Tongue (tissue), 2 donors: ENCODE results near the gene KHK. TPM values are rescaled to one million over a fixed set of nuclear protein-coding genes. Genes with fewer than 3 reads are reported as not detected.
"Not testable (repeated sequence)": the region's sequence is repeated elsewhere in the genome, so short reads cannot be mapped to it uniquely, and the experiment has no call there.

ENCODE experiments used
- DNase-seq: peaks from one replicate; pipeline ENCODE4 v3.0.0-alpha.2; 2015
- total RNA-seq: library from RNA; depleted of rRNA; stranded (reverse); fragments of >200 nt; gene quantifications from one replicate; pipeline ENCODE4 v1.2.3, GENCODE V29; 2014

The KHK gene
- total RNA-seq, 1 donor from 2014 or later, result 1.6 TPM

DNA sequence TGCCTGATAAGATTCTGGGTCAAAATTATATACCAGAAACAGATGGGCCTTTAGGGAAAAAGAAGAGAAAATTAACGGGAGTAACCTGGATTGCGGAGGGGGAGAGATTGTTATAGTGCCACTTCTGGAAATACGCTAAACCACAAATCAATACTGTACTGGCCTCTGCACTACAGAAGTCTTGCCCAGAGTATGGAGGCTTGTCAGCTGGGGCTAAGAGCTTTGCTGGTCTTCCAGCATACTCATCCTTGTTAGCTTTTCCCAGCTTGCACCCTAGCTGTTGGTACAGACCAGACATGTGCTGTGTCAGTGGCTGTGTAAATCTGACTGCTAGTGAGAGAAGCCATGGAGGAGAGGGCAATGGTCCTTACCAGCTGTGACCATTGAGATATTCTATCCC lies 26.2 kb upstream of the KHK start:
- DNase-seq, result no peak

GRCh38 chr2:27065128-27065527 lies 21.4 kb upstream of the KHK start:
- no peak for DNase-seq

GRCh38 chr2:27067385-27067784 lies 19.2 kb upstream of the KHK start:
- no peak for DNase-seq

DNA sequence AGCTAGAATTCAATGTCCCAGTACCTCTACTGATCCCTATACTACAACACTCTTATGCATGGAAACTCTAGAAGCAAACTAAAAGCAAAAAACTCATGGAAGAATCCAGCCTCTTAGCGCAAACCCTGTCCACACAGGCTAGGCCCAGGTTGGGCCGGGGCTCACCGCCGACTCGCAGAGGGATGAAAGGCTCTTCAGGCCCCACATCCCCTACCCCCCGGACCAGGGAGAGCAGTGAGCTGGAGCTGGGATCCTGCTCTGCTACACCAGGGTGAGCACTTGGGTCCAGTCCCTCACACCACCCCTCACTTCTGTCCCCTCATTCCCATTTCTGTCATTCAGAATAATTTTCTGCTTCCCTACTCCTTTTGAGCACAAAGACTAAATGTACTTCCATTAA lies 17.1 kb upstream of the KHK start:
- DNase-seq, result no peak

DNA sequence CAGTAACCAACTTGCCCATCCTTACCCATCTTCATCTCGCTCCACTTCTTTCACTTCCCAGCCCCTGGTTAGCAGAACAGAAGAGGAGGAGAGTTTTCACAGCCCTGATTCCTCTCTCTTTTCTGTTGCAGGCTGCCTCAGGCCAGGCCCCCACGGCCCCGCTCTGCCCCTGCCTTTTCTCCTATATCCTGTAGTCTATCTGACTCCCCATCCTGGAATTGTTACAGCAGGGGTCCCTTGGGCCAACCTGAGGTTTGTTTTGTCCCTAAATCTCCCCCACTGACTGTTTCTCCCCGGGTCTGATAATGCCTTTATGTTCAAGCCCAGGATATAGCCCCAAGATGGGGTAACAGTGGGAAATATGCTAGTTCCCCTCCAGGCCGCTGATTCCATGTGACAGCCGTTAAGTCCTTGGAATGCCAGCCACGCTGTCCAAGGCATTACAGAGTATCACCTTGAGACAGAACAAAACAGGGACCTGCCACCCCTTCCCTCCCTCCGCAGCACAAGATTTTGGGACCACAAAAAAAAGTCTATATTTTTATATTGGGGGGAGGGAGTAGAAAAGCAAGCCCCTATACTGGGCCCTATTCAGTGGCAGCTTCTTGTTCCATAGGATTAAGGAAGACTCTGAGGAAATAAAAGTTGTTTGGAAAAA lies 16.5 kb upstream of the KHK start:
- DNase-seq, result no peak

- DNase-seq, result no peak
Measured at GRCh38 chr2:27070653-27071276, 15.8 kb upstream of the KHK start.

- peak; percentile 98 for DNase-seq
Measured at GRCh38 chr2:27071277-27071989, 15.1 kb upstream of the KHK start, which contains the start of gene OST4. Gene OST4, minus strand, starts transcription at chr2:27071654.

DNA sequence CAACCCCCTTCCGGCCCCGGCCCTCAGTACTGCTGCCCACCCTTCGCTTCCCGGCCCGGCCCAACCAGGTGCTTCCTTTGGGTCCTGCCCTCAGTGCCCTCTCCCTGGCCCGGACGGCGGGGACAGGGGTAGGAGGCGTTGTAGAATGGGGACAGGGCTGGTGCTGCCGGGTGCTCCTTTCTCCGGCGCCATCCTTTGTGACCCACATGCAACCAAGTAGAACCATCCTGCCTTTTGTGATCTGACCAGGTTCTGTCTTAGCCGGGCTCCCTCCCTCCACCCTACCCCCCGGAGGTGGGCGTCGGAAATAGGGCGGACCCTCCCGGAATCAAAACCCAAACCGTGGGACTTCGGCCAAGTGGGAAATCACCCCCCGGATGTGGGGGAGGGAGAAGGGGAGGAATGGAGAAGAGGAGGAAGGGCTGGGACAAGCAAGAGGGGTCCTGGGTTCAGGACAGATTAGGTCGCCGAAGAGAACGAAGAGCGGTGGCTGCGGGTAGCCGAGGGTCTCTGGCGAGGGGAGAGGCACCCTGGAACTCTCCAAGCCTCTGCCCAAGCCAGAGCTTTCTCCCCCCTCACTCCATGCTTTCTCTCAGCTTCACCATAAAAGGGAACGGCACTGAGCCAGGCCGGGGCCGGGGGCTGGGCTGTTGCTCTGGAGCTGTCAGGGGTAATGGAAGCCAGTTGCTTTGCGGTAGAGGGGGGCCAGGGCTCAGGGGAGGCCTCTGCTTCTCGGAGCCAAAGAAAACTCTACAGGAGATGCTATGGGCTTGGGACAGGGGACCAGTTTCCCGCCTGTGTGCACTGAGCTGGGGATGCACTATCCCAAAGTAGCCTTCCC lies 14.4 kb upstream of the KHK start:
- DNase-seq, result peak; percentile 96

GRCh38 chr2:27072920-27073319 lies 13.7 kb upstream of the KHK start:
- peak; percentile 84 for DNase-seq

- DNase-seq, result no peak
Measured at GRCh38 chr2:27073782-27074181, 12.8 kb upstream of the KHK start.

DNA sequence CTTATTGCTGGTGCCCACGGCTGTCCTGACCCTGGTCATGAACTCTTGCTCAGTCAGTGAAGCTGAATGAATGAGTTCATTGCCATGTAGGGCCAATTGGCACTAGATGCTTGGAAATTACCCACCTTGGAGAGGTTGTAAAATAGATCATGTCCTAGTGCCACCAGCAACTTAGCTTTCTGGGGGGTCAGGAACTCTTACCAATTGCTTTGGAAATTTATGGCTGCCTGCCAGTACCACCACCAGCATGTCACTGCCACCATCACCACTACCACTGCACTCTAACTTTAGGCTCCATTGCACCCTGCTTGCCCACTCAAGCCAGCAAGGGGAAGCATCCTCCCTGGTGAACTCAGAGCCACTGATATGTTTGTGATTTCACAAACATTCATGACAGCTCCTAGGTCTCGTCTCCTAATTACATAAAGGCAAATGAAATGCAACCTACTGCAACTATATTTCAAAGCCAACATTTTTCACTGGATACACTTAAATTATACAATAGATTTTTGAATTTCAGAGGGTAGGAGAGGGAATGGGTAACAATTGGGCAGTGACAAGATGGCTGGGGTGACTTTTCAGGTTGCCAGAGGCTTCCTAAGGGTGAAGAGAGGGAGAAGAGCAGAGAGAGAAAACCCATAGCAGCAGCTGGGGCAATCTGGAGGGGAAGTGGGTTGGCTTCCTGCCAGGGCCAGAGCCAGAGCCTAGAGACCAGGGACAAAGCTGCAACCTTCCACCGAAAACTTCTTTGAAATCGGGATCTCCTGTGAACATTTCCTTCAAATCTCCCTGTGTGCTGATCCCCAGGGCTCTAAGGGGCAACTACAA lies 11.6 kb upstream of the KHK start:
- DNase-seq, result peak; percentile 82

GRCh38 chr2:27075566-27075871 lies 11.1 kb upstream of the KHK start:
- not testable (repeated sequence) for DNase-seq

GRCh38 chr2:27076323-27076722 lies 10.2 kb upstream of the KHK start:
- DNase-seq, result no peak

- no peak for DNase-seq
Measured at GRCh38 chr2:27077231-27077630, 9.3 kb upstream of the KHK start.

DNA sequence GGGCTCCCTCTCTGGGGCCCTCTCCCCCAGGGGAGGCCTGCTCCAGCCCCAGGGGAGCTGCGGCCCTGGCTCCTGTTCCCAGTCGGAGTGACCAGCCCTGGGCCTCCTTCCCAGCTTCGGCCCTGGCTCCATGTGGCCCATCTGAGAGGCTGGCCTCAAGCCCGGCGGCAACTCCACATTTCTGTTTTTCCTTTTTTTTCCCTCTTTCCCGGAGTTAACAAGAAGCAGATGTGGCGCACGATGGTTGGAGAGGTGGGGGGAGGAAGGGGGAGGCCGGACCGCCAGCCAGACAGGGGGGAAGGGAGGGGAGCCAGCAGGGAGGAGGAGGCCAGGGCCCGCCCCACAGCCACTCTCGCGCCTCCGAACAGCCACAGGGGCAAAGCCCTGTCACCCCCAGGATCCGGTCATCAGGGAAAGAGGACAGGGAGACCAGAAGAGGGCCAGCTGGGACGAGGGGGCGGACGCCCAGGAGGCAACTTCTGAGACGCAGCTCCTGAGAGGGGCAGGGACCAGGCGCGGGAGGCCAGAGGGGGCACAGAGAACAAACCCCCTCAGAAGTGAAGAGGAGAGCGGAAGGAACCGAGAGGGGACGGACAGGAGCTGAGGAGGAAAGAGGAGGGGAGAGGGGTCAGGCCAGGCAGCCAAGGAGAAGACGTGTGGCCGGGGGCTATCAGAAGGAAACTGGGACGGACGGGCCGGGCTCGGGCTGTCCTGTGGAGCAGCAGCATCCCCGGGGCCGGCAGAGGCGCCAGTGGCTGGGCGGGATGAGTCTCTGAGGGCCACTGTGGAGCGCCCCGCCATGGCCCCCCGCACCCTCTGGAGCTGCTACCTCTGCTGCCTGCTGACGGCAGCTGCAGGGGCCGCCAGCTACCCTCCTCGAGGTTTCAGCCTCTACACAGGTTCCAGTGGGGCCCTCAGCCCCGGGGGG lies 8.0 kb upstream of the KHK start, which contains the start of gene EMILIN1:
Gene EMILIN1, plus strand, starts transcription at position 349 of the 928 bp plus-strand sequence. Its CDS starts 451 bp downstream, at position 800.
- peak; percentile 96 for DNase-seq

GRCh38 chr2:27079233-27080139 lies 7.1 kb upstream of the KHK start:
- no peak for DNase-seq

GRCh38 chr2:27080140-27080469 lies 6.5 kb upstream of the KHK start:
- no peak for DNase-seq

GRCh38 chr2:27080603-27080936 lies 6.0 kb upstream of the KHK start:
- no peak for DNase-seq

GRCh38 chr2:27081984-27082772 lies 4.4 kb upstream of the KHK start:
- no peak for DNase-seq
